Mucosa of descending colon (tissue), 3 donors: Measurements from ENCODE around the gene GNAO1. TPM values are rescaled to one million over a fixed set of nuclear protein-coding genes. Genes with fewer than 3 reads are reported as not detected.
A peak's percentile ranks its signal among the peaks of the same experiment; 100 is the strongest.

Experiments used
- ATAC-seq: fragments of 200-7000 bp; cut with Tn5 transposase; one replicate; pipeline ENCODE4 v1.9.1; 2020; ENCODE audit warnings: mild to moderate bottlenecking, moderate library complexity
- DNase-seq, 3 donors: peaks; one replicate each; pipeline ENCODE4 v3.0.0-alpha.2; 2020
- H3K36me3 ChIP-seq: fragments of 200-600 bp; one replicate; pipeline ENCODE4 v1.8.0; 2021; ENCODE audit warnings: low read depth, mild to moderate bottlenecking
- H3K4me1 ChIP-seq: fragments of 200-600 bp; one replicate; pipeline ENCODE4 v1.8.0; 2021; ENCODE audit warnings: low read depth, mild to moderate bottlenecking
- H3K4me3 ChIP-seq: fragments of 200-600 bp; one replicate; pipeline ENCODE4 v1.8.0; 2021; ENCODE audit warnings: mild to moderate bottlenecking
- H3K9me3 ChIP-seq: fragments of 200-600 bp; one replicate; pipeline ENCODE4 v1.8.0; 2021; ENCODE audit warnings: mild to moderate bottlenecking
- intact Hi-C, 2 donors: fragments of 100-400 bp; cut with DNase I in 1 of 2; cut with micrococcal nuclease in 1 of 2; formaldehyde crosslinking; loops; one replicate each; pipeline versions ENCODE4 v1.11.0 to v1.11.1; 2022; cut with DNase I, micrococcal nuclease
- total RNA-seq, 3 donors: library from RNA; stranded (reverse); fragmentation: NEBNext Ultra II Directional in 2 of 3; extraction: Animal tissue kit (Norgen Biotek cat#: 25700) in 2 of 3; gene quantifications; one replicate each; pipeline versions ENCODE4 v1.2.1 to v1.2.4, GENCODE V29; 2021 to 2023
- TF ChIP-seq, protein P1 (sequence below): fragments of 200-600 bp; IDR thresholded peaks from one replicate; pipeline ENCODE4 v1.8.0; 2022; ENCODE audit warnings: antibody characterized with exemption, mild to moderate bottlenecking
- donor health status: DM: no; HTN: no; CAD: no; lungs with moderate emphysema.
- donor health status: DM: no; HTN: no; CAD: no.
- donor health status: DM: no; HTN: yes; CAD: no.

The GNAO1 gene
- total RNA-seq, 3 donors from 2014 or later = 8.3 to 113 (median 9.8) TPM

DNA sequence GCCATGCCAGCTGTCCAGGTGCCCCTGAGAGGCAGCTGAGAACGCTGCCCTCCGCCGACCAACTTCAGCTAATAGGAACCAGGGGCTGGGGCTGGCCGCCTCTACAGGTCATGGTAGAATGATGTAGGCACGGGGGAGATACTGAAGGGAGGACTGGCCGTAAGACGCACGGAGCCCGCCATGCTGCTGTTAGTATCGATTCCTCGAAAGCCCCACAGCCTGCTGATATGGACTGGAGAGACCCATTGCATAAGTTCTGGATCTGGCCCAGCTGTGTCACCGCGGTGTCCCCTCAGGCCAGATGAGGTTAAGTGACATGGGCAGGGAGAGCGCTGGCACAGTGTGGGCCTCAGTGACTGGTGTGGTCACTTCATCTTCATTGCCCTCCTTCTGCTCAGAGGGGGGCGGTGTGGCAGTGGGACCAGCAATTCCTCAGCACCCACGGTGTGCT is 158.4 kb downstream of the GNAO1 start:
- H3K4me3 ChIP-seq = no peak overlapping the region
- peak in 2 of 3 donors; percentile 14 to 31 for DNase-seq
- intact Hi-C loops = no loop called here
- no peak for ATAC-seq
- no peaks in the 10 kb centered on the region for H3K36me3 ChIP-seq
- H3K9me3 ChIP-seq = no peaks in the 10 kb centered on the region
- TF ChIP-seq, protein P1, sequence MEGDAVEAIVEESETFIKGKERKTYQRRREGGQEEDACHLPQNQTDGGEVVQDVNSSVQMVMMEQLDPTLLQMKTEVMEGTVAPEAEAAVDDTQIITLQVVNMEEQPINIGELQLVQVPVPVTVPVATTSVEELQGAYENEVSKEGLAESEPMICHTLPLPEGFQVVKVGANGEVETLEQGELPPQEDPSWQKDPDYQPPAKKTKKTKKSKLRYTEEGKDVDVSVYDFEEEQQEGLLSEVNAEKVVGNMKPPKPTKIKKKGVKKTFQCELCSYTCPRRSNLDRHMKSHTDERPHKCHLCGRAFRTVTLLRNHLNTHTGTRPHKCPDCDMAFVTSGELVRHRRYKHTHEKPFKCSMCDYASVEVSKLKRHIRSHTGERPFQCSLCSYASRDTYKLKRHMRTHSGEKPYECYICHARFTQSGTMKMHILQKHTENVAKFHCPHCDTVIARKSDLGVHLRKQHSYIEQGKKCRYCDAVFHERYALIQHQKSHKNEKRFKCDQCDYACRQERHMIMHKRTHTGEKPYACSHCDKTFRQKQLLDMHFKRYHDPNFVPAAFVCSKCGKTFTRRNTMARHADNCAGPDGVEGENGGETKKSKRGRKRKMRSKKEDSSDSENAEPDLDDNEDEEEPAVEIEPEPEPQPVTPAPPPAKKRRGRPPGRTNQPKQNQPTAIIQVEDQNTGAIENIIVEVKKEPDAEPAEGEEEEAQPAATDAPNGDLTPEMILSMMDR = no peak
- H3K4me1 ChIP-seq = no peaks in the 10 kb centered on the region

DNA sequence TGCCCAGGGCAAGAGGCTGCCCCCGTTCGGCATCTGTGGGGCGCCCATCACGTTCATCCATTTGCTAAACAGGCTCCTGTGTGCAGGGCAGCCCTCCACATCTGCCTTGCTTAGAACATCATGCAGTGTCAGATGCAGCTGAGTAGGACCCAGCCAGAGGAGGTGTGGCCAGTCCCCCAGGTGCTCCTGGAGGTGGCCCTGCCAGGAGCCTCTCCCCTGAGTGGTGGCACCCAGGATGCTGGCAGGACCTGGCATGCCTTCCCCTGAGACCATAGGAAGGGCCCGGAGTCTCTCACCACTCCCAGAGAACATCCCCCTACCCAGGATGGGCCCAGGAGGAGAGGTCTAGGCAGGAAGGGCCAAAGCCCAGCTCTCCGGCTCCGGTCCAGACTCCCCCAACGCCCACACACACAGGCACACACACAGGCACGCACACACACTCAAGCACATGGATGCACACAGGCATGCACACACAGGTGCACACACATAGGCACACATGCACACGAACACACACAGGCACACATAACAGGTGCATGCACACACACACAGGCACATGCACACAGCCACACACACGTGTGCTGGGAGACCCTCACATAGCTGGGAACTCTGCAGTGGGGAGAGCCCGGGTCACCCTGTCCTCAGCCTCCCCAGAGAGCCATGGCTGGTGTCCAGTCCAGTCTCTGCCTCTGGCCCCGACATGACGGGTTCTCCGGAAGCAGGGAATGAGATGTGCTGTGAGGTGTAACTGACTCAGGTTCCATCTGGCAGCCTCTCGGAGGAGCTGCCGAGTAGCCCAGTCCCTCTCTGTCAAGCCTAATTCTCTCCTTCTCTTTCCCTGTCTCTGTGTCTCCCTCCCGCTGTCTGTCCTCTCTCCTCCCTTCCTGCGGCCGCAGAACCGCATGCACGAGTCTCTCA is 159.5 kb downstream of the GNAO1 start:
- H3K36me3 ChIP-seq = no peaks in the 10 kb centered on the region
- TF ChIP-seq, protein P1 = no peak
- H3K4me1 ChIP-seq = no peaks in the 10 kb centered on the region
- intact Hi-C loops = no loop called here
- H3K4me3 ChIP-seq = no peak overlapping the region
- peak in 2 of 3 donors; percentile 16 to 27 for DNase-seq
- no peaks in the 10 kb centered on the region for H3K9me3 ChIP-seq
- ATAC-seq = no peak

DNA sequence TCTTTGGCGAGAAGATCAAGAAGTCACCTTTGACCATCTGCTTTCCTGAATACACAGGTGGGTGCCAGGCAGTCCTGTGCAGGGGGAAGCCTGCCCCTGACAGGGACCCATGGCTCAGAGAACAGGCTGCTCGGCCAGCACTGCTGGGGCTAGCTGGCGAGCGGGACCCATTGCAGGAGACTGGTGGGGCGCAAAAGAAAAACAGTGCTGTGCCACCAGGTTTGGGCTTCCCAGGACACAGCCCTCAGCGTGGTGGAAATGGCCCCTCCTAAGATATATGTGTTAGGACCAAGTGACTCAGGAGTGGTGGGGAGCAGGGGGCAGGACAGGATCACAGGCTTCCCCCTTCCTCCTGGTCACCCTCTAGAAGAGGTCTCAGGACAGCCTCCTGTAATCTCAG is 160.2 kb downstream of the GNAO1 start:
- Histone ChIP-seq H3K36me3 (no peaks in the 10 kb centered on the region), H3K4me1 (peaks cover 4% of the 10 kb centered on the region), H3K4me3 (no peak overlapping the region), H3K9me3 (no peaks in the 10 kb centered on the region)
- TF ChIP-seq, protein P1 = no peak
- no peak for ATAC-seq
- peak in 2 of 3 donors; percentile 6 to 21 for DNase-seq
- intact Hi-C loops = no loop called here

DNA sequence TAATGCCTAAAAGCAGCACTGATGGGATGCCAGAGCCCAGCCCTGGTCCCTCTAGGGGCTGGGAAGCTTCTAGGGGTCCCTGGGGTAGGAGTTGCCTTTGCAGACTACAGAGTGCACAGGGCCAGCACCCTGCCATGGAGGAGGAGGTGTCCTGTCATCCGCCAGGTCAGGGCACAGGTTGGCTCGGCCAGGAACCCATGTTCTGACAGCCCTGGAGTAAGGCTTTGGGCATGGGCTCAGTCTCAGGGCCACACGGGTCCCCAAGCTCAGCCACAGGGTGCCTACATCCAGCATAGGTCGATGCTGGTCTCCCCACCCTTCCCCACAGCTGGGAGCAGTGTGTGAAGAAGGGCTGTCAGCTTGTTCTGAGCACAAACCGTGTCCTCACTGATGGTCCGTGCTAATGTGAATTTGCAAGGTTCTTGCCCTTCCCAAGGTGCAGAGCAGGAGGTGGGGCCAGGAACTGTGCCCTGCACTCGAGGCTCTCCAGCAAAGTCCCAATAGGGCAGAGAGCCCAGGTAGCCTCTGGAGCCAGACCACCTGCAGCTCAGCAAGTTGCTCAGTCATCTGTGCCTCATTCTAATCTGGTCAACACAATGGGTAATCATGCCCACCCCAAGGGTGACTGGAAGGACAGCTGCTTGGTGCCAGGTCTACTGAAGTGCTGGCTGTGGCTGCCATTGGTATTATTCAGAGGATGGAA is 161.2 kb downstream of the GNAO1 start:
- intact Hi-C loops = no loop called here
- no peak for ATAC-seq
- peak in 2 of 3 donors; percentile 11 to 39 for DNase-seq
- H3K4me3 ChIP-seq = no peak overlapping the region
- TF ChIP-seq, protein P1 = no peak
- H3K36me3 ChIP-seq = no peaks in the 10 kb centered on the region
- peaks cover 4% of the 10 kb centered on the region for H3K4me1 ChIP-seq
- no peaks in the 10 kb centered on the region for H3K9me3 ChIP-seq

DNA sequence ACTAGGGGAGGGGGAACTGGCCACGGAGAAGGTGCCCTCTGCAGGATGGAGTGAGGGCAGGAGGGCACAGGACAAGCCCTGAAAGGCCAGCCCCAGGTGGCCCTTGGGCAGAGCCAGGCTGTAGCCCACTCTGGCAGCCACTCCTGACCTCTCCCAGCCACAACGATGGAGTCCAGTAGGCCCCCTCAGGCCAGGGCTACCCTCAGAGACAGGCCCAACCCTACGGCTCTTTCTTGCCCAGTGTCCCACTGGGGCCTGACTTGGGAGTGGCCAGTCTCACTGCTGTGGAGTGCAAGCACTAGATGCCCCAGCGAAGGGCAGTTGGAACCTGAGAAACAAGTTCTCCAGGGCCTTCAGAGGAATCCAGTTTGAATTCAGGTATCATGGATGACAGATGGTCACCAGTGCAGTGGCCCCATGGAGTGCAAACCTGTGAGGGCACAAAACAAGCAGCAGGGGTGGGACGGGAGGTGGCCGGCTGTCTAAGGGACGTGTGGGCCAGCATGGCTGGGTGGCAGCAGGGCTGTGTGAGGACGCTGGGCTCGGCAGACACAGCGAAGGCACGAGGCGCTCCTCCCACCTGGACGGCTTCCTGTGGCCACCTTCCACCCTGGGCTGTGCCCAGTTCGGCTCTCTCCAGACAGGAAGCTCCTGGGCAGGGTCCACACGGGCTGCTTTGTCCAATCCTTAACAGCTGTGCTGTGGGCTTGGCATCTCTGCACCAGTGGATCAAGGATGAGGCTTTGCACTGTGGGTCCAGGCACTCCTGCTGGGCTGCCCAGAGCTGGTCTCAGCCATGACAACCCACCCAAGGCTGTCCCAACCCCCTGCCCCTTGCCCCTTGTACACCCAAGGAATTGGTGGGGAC is 162.0 kb downstream of the GNAO1 start:
- H3K4me1 ChIP-seq = peaks cover 4% of the 10 kb centered on the region
- peak in 2 of 3 donors; percentile 13 to 39 for DNase-seq
- TF ChIP-seq, protein P1 = no peak
- H3K4me3 ChIP-seq = no peak overlapping the region
- no peak for ATAC-seq
- no peaks in the 10 kb centered on the region for H3K36me3 ChIP-seq
- no peaks in the 10 kb centered on the region for H3K9me3 ChIP-seq
- intact Hi-C loops = no loop called here
